HUDEP-2 (cell line): ENCODE measurements around the gene LMNA.
A peak's percentile ranks its signal among the peaks of the same experiment; 100 is the strongest.

Experiments
- DNase-seq, 76 experiments: peaks; one replicate each; lab custom pipeline; 2025; ENCODE audit not compliant: unreplicated experiment in 76 of 76; lab: John Stamatoyannopoulos, UW

LMNA gene

DNA sequence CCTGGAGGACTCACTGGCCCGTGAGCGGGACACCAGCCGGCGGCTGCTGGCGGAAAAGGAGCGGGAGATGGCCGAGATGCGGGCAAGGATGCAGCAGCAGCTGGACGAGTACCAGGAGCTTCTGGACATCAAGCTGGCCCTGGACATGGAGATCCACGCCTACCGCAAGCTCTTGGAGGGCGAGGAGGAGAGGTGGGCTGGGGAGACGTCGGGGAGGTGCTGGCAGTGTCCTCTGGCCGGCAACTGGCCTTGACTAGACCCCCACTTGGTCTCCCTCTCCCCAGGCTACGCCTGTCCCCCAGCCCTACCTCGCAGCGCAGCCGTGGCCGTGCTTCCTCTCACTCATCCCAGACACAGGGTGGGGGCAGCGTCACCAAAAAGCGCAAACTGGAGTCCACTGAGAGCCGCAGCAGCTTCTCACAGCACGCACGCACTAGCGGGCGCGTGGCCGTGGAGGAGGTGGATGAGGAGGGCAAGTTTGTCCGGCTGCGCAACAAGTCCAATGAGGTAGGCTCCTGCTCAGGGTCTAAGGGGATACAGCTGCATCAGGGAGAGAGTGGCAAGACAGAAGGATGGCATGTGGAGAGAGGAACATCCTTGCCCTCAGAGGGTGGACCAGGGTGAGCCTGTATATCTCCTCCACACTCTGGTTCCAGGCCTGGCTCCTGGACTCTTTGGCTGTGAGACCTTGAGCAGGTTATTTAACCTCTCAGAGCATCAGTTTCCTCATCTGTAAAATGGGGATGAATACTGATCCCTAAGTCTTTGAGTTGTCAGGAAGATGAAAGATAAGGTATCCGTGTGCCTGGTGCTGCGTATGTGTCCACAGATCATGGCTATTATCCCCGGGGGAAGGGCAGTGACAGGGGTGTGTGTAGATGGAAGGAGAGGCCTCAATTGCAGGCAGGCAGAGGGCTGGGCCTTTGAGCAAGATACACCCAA lies 21.7 kb downstream of the LMNA start:
- DNase-seq = no peak

DNA sequence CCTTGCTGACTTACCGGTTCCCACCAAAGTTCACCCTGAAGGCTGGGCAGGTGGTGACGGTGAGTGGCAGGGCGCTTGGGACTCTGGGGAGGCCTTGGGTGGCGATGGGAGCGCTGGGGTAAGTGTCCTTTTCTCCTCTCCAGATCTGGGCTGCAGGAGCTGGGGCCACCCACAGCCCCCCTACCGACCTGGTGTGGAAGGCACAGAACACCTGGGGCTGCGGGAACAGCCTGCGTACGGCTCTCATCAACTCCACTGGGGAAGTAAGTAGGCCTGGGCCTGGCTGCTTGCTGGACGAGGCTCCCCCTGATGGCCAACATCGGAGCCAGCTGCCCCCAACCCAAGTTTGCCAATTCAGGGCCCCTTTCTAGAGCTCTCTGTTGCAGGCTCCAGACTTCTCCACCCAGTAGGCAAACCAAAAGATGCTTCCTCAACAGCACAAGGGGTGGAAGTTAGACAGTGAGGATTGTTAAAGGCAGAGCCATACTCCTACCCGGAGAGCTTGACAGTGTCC lies 22.5 kb downstream of the LMNA start:
- DNase-seq = no peak

DNA sequence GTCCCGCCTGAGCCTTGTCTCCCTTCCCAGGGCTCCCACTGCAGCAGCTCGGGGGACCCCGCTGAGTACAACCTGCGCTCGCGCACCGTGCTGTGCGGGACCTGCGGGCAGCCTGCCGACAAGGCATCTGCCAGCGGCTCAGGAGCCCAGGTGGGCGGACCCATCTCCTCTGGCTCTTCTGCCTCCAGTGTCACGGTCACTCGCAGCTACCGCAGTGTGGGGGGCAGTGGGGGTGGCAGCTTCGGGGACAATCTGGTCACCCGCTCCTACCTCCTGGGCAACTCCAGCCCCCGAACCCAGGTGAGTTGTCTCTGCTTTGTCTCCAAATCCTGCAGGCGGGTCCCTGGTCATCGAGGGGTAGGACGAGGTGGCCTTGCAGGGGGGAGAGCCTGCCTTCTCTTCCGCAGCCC lies 24.0 kb downstream of the LMNA start:
- no peak for DNase-seq

DNA sequence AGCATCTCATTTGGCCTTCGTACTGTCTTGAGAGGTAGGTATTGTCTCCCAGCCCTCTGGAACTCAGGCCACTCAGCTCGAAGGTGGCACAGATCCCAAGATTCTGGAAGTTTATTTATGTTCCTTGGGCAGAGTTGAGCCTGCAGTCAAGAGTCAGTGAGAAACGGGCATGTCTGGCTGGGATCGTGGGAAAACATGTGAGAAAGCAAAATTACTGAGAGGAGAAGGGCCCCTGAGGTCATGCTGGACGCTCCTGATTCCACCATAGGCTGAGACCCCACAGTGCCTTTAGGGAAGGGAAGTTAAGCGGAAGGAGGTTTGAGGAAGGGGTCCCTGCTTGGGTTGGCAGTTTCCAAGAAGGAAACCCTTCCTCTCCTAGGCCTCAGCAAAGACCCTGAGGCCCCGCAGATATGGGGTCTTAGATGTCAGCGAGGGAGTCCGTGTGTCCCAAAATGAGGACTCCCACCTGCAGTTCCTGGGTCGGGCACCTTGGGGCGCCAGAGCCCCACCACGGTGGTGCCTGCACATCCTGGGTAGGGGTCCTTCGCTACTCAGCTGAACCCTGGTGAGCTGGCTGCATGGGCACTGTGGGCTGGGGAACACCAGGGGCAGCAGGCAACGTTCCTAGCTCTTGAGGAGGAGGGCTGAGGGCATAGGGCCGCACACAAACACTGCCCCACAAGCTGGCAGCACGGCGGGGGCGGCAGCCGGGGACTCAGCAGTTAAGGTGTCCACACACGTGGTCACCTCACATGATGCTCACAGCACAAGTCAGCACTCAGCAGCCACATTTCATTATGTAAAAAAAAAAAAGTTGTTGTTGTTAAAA lies 26.6 kb downstream of the LMNA start:
- DNase-seq = peak in 14 of 76 experiments; percentile 8 to 47 (median 26)

DNA sequence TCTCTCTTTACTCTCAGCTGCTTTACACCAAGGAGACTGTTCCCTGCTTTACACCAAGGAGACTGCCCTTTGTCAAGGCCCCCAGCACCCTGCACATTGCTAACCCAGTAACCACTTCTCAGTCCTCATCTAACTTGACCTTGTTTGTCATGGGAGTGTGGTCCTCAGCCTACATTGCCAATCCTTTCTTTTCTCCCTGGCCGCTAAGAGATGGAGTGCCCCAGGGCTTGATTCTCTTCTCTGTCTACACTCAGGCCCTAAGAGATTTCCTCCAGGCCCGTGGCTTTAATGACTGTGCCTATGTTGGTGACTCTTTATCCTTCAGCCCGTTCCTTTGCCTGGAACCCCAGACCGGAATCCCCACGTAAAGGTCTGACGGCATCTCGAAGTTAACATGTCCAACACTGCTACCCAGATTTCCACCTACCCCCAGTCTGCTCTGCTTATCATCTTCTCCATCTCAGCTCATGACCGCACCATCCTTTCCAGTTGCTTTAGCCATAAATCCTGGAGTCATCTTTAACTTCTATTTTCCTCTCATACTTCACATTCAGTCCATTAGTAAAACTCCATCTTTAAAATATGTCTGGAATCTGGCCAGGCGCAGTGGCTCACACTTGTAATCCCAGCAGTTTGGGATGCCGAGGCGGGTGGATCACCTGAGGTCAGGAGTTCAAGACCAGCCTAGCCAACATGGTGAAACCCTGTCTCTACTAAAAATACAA lies 29.4 kb downstream of the LMNA start:
- no peak for DNase-seq

DNA sequence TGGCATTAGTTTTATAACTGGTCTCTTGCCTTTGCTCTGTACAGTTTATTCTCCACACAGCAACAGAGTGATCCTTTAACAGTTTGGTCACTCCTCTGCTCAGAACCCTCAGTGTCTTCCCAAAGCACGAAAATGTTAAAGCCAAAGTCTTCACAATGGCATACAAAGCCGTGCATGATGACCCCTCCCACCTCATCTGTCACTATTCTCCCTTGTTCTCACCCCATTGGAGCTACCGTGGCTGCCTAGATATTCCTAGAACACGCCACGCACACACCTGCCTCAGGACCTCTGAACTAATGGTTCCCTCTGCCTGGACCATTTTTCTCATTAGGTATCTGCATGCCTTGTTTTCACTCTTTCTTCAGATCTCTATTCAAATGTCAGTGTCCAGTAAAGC lies 30.2 kb downstream of the LMNA start:
- no peak for DNase-seq

DNA sequence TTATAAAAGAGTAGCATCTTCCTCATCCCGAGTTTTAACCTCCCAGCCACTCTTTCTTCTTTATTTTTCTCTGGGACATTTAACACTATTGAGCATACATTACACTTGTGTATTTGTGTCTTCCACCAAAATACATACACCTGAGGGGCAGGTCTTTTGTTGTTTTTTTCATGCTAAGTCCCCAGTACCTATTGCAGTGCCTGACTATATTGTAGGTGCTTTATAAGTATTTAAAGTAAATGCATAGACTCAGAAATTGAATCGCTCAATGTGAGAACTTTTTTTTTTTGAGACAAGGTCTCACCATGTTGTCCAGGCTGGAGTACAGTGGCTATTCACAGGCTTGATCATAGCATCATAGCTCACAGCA lies 31.1 kb downstream of the LMNA start:
- no peak for DNase-seq

DNA sequence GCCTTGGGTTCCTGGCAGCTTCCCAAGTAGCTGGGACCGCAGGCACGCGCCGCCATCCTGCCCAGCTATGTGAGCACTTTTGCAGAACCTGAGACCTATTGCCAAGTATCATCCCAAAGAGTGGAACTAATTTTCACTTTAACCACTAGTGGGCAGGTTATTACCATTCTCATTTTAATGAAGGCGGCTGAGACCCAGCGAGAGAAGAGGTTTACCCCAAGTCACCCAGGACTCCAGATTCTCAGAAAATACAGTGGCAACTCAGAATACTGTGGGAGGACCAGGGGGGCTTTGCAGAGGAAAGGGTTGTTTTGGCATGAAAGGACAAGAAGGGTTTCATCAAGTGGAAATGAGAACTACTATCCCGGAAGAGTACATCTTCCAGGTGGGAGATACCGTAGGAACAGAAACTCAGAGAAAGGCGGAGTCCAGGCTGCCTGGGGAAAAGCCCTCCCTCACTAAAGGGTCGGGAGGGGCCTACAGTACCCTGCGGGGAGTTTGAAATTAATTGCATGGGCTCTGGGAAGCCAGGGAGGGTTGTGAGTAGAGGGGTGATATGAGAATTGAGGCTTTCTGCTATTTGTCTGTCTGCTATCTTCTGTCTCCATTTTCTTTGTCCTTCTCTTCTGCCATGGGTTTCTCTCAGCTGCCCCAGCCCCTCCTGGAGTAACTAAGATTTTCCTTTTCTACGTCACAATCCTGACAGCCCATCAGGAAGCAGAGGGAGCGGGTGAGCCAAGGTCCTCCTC lies 31.7 kb downstream of the LMNA start:
- DNase-seq = peak in 72 of 76 experiments; percentile 17 to 90 (median 69)

DNA sequence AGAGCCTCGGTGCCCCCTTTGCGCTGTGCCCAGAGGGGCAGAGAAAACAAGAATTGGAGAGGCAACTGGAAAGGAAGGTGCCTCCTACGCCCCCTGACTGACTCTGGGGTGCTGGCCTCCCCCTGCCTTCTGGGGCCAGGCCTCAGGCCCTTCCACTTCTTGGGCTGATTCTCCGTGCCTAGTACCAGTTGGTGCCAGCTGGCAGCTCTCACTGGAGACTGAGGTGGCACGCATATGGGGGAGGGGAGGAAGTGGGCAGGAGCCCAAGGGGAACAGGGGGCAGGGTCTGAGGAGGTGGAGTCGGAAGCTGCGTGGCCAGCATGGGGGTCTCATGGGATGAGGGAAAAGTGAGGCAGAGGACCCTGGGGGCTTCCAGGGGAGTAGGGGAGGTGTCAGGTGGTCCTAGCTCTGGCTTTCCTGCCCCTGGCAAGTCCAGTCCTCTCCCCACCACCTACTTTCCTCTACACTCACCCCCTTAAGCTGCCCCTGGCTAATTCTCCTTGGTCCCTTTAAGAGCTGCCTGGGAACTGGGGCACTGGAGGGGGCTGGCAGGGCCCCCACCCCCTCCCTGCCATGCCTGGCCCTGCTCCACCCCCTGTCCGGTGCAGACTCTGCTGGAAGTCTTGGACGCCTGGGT lies 32.4 kb downstream of the LMNA start:
- DNase-seq = peak in 4 of 76 experiments; percentile 9 to 25 (median 19)

DNA sequence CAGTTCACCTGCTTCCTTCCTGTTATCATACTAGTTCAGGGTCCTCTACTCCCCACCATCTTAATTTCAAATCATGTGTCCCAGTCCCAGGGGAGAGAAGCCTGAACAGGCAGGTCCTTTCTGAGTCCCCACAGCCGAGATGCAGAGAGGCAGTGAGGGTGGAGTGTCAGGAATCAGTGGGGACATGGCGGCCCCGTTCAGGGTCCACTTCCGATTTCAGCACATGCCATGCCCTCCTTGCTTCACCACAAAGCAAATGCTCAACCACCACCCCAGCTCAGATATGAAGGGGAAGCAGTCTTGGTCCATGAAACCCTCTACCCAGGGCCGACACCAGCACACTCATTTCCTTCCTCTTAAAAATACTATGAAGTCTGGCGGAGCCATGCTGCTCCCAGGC lies 33.7 kb downstream of the LMNA start:
- DNase-seq = no peak

DNA sequence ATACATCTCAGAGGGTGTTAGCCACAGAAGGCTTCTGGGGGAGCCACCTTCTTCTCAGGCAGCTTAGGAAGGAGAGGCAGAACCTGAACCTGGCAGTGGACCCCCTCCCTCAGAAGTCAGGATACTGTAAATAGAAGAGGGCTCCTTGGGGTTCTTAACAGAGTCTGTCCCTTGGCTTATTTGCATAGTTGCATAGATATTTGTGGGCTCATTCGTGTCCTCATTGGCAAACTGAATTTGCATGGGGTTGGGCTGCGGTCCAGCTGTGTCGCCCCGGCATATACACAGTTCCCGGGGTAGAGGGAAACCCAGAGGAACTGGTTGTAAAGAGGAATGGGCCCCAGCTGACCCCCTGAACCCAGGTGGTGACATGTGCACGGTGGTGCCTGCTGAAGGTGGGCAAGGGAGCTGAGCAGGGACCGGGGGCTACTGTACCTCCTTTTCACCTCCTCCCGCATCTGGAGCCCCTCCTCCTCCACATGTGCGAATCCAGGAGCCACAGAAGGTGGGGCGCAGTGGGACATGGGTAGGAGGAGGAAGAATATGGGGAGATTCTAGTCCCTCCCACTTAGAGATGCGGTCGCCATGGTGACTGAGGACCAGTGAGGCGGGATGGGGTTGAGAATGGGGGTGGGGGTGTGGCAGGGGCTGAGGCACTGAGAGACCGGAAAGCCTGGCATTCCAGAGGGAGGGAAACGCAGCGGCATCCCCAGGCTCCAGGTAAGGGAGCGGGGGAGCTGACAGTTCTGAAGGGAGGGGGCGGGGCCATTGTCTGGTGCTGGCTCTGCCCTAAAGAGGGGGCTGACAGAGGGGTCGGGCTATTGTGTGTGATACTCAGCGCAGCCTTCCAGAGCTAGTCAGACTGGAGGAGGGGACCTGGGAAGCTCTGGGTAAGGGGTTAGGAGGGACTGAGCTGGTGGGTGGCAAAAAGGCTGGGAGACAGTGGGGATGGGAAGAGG lies 35.1 kb downstream of the LMNA start:
- DNase-seq = no peak

DNA sequence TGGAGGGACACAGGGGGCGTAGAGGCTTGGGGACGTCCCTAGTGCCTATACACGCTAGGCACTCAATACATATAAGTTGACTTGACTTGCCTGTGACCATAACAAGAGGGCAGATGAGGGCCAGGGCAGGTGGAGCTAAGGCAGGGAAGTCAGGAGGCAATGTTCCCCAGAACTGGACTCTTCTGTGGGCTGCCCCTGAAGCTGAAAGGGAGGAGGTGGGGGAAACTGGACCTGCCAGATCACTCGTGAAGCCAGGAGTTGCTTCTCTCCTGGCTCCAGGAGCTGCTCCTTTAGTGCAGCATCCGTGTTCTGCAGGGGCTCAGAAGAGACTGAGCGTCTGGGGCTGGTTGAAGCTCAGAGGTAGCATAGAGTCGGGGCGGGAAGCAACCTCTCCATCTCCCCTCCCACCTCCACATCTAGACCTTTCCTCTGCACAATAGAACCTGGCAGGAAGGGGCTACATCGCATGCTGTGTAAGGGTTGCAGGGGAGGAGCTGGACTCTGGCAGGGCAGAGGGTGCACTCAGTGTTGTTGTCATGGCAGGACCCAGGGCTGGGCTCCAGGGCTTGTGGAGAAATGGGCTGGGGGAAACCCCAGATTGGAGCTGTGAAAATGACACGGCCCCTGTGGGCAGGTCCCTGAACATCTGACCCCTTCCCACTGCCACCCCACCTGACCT lies 36.0 kb downstream of the LMNA start:
- DNase-seq = no peak

DNA sequence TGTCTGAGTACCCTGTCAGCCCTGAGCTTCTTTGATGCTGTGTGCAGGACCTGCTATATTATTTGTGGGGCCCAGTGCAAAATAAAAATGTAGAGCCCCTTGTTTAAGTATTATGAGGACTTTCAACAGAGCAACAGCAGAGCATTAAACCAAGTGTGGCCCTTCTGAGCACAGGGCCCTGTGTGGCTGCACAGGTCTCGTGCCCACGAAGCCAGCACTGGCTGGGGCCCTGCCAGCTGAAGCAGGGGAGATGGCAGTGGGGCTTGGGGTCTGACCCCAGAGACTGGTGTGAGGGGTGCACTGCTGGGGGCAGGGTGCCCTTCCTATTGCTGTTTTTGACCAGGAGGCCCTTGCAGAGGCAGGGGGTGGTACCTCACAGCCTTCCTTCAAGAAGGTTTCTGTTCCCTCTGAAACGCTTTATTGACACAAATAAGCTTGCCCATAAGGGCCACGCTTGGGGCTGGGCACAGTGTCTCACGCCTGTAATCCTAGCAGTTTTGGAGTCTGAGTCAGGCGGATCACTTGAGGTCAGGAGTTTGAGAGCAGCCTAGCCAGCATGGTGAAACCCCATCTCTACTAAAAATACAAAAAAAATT lies 36.7 kb downstream of the LMNA start:
- no peak for DNase-seq

DNA sequence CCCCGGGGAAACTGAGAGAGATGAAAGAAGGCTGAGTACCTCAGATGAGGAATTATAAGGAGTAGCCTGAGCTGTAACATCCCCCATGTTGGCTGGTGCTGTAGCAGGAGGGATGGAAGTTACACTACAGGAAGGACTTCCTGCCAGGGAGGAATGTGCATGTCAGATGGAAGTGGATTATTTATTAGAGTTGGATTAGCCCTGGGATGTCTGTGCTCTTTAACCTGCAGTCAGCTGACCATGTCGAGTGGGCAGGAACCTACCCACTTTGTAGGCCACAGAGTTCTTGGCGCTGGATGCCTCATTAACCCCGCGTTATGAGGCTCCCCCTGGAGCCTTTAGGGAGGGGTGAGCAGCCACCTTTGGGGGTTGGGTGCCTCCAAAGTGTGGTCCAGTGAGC lies 38.1 kb downstream of the LMNA start:
- no peak for DNase-seq

DNA sequence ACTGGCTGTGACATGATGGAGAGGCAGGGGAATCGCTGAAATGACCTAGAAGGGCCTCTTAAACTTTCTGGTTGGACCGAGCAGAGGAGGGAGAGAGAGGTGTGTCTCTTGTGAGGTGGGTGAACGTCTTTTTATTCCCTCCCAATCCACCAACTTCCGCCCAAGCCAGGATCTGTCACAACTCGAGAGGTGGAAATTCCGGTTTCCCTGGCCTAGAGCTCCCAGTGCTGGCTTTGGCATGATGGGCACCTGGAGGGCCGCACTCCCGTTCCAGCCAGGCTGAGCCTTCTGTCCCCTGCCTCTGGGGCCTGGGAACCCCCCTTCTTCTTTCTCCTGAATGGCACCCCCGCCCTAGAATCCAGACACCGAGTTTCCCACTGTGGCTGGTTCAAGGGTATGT lies 38.9 kb downstream of the LMNA start, which contains the start of gene SEMA4A:
Gene SEMA4A (plus strand): TSS at position 224 of the 400 bp plus-strand sequence. CDS start 994 bp downstream, outside the sequence.
- DNase-seq = no peak

DNA sequence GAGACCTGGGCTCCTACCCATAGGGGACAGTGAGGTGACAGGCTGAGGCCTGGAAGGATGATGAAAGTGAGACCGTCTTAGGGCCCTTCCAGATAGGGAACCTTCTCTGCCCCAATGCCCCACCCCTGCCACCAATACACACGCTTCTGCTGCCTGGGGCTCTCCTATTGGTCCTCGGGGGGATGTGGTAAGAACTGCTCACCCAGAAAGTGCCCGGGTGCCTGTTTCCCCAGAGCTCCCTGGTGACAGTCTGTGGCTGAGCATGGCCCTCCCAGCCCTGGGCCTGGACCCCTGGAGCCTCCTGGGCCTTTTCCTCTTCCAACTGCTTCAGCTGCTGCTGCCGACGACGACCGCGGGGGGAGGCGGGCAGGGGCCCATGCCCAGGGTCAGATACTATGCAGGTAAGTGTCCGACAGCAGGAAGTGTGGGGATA lies 39.8 kb downstream of the LMNA start:
- DNase-seq = no peak

DNA sequence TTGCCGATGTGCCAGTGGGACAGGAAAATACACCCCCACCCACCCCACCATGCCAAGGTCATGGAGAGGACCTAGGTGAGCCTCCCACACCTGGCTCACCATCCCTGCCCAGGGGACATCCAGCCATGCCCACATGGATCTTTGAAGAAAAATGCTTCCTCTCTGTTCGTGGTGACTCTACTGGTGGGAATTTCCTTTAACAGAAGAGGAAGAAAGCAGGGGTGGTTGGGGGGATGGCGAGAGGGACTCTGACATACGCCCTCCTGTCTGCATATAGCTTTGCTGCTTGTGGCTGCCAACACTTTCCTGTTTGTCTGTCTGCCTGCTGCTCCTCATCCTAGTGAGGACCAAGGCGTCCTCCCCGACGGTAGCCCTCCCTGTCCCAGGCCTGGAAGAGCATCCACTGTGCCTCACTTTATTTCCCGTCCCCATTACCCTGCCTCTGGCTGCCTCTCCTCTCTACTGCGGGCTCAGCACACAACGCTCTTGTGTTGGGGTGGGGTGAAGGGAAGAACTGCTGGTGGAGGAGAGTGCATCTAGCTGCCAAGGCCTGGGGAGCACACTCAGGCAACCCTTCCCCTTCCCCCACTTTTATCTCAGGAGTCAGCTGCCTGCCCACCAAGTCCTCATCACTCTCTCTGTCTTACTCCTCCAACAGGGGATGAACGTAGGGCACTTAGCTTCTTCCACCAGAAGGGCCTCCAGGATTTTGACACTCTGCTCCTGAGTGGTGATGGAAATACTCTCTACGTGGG lies 41.4 kb downstream of the LMNA start:
- DNase-seq = peak in 38 of 76 experiments; percentile 8 to 74 (median 36)
